HCT116 (cell line): Measurements from ENCODE around the gene RBX1. TPM values are rescaled to one million over a fixed set of nuclear protein-coding genes. Genes with fewer than 3 reads are reported as not detected.
A peak's percentile ranks its signal among the peaks of the same experiment; 100 is the strongest.

Experiments
- ATAC-seq: fragments of 200-7000 bp; cut with Tn5 transposase; 2 replicates; pipeline ENCODE4 v1.9.1; 2020; ENCODE audit warnings: mild to moderate bottlenecking, moderate library complexity
- BruUV-seq: library from RNA; stranded (reverse); fragments of 400-500 nt; replicated peaks from 2 replicates; lab custom pipeline; 2021; lab: Mats Ljungman, UMichigan
- CTCF ChIA-PET: fragments of 300-600 bp; sonication (Branson Sonifier 250); formaldehyde crosslinking; loops from one replicate; lab custom pipeline; 2021; ENCODE audit warnings: antibody characterized with exemption; lab: Charles Lee
- POLR2A ChIA-PET: fragments of 300-600, 350-600 bp; sonication (Branson Sonifier 250); formaldehyde crosslinking; loops from one replicate; lab custom pipeline; 2021; ENCODE audit warnings: antibody characterized with exemption; lab: Charles Lee
- RAD21 ChIA-PET, 2 experiments: fragments of 300-600 bp; sonication (Branson Sonifier 250); formaldehyde crosslinking; loops; one replicate each; lab custom pipeline; 2023; ENCODE audit warnings: low total read pairs in 2 of 2; ENCODE audit not compliant: uncharacterized antibody in 2 of 2, unreplicated experiment in 2 of 2, low non-redundant PET in 1 of 2; lab: Charles Lee
- DNase-seq: peaks from one replicate; pipeline ENCODE4 v3.0.0-alpha.2; 2010; ENCODE audit warnings: low read depth, low spot score
- H2AFZ ChIP-seq: fragments of 200-600 bp; shearing (Covaris generic), sonication (generic); 2 replicates; pipeline ENCODE4 v1.6.1; 2017; ENCODE audit warnings: low read depth, mixed run types, mixed read lengths, antibody characterized with exemption, low read length; ENCODE audit not compliant: poor library complexity, severe bottlenecking
- H3K27ac ChIP-seq: 2 replicates; pipeline ENCODE4 v1.5.1; 2012; ENCODE audit warnings: low read depth, low read length
- H3K27me3 ChIP-seq: fragments of 200-600 bp; sonication (generic); 2 replicates; pipeline ENCODE4 v1.6.1; 2016; ENCODE audit warnings: mixed run types, low read length, mixed read lengths; ENCODE audit not compliant: insufficient read depth
- H3K36me3 ChIP-seq, 2 experiments: fragments of 200-500 bp in 1 of 2; fragments of 200-600 bp in 1 of 2; sonication (Bioruptor generic) in 1 of 2; sonication (generic) in 1 of 2; 2 replicates each; pipeline versions ENCODE4 v1.5.1 to v1.6.1; 2014 to 2016; ENCODE audit warnings: low read length in 2 of 2, inconsistent platforms in 1 of 2, mixed read lengths in 1 of 2, mixed run types in 1 of 2; ENCODE audit not compliant: insufficient read depth in 2 of 2, control insufficient read depth in 1 of 2
- H3K4me1 ChIP-seq, 2 experiments: fragments of 200-600 bp in 1 of 2; sonication (generic) in 1 of 2; 2 replicates each; pipeline versions ENCODE4 v1.5.1 to v1.6.1; 2012 to 2017; ENCODE audit warnings: low read length in 2 of 2, inconsistent platforms in 1 of 2, mild to moderate bottlenecking in 1 of 2, mixed read lengths in 1 of 2, mixed run types in 1 of 2, moderate library complexity in 1 of 2; ENCODE audit not compliant: insufficient read depth in 2 of 2, control insufficient read depth in 1 of 2
- H3K4me2 ChIP-seq: fragments of 200-600 bp; sonication (generic); 2 replicates; pipeline ENCODE4 v1.6.1; 2017; ENCODE audit warnings: mixed run types, low read length, mixed read lengths
- H3K4me3 ChIP-seq, 2 experiments: fragments of 200-600 bp in 1 of 2; sonication (generic) in 1 of 2; replicated peaks in 1 of 2; 2 replicates each; pipeline ENCODE4 v1.5.1; 2011 to 2016; ENCODE audit warnings: low read length in 2 of 2, control low read depth in 1 of 2, low read depth in 1 of 2, mild to moderate bottlenecking in 1 of 2, mixed read lengths in 1 of 2, mixed run types in 1 of 2
- H3K79me2 ChIP-seq: fragments of 200-600 bp; sonication (generic); 2 replicates; pipeline ENCODE4 v1.6.1; 2017; ENCODE audit warnings: mild to moderate bottlenecking, mixed run types, low read length, moderate library complexity, mixed read lengths; ENCODE audit not compliant: insufficient read depth
- H3K9ac ChIP-seq: fragments of 200-600 bp; sonication (generic); 2 replicates; pipeline ENCODE4 v1.6.1; 2016; ENCODE audit warnings: low read length, mixed read lengths
- H3K9me2 ChIP-seq: fragments of 200-600 bp; sonication (generic), shearing (Covaris generic); 2 replicates; pipeline ENCODE4 v1.6.1; 2017; ENCODE audit warnings: mixed run types, mild to moderate bottlenecking, moderate library complexity; ENCODE audit not compliant: insufficient read depth
- H3K9me3 ChIP-seq, 2 experiments: fragments of 200-500 bp in 1 of 2; fragments of 200-600 bp in 1 of 2; sonication (Bioruptor generic) in 1 of 2; sonication (generic) in 1 of 2; 2 replicates each; pipeline ENCODE4 v1.6.1; 2014 to 2017; ENCODE audit warnings: low read length in 2 of 2, mixed read lengths in 2 of 2, inconsistent platforms in 1 of 2, low read depth in 1 of 2, mild to moderate bottlenecking in 1 of 2, mixed run types in 1 of 2, moderate library complexity in 1 of 2; ENCODE audit not compliant: control insufficient read depth in 1 of 2, insufficient read depth in 1 of 2
- H4K20me1 ChIP-seq: fragments of 200-600 bp; sonication (generic), shearing (Covaris generic); 2 replicates; pipeline ENCODE4 v1.6.1; 2017; ENCODE audit warnings: mixed run types, mild to moderate bottlenecking, moderate library complexity; ENCODE audit not compliant: insufficient read depth
- EZH2 ChIP-seq: fragments of 200-600 bp; sonication (generic); IDR thresholded peaks from 2 replicates; pipeline ENCODE4 v1.6.1; 2017; ENCODE audit warnings: antibody characterized with exemption, mixed run types
- RAD21 ChIP-seq: IDR thresholded peaks from 2 replicates; pipeline ENCODE4 v1.6.1; 2012; ENCODE audit warnings: low read depth, mild to moderate bottlenecking
- intact Hi-C: fragments of 100-400 bp; cut with micrococcal nuclease; formaldehyde crosslinking; loops from 2 replicates; pipeline ENCODE4 v1.10.0; 2022
- total RNA-seq: library from RNA; stranded (reverse); gene quantifications from one replicate; pipeline ENCODE4 v1.2.1, GENCODE V29; 2021; ENCODE audit not compliant: unreplicated experiment
- TF ChIP-seq, protein P1 (sequence below), 3 experiments: fragments of 200-600 bp in 1 of 3; sonication (generic) in 1 of 3; IDR thresholded peaks in 2 of 3; conservative IDR thresholded peaks in 1 of 3; 2 replicates each; pipeline ENCODE4 v1.5.1; 2012 to 2017; ENCODE audit warnings: low read depth in 2 of 3, low read length in 2 of 3, antibody characterized with exemption in 1 of 3, borderline replicate concordance in 1 of 3, control low read depth in 1 of 3, mild to moderate bottlenecking in 1 of 3, mixed read lengths in 1 of 3, mixed run types in 1 of 3, moderate library complexity in 1 of 3; ENCODE audit not compliant: insufficient read depth in 1 of 3

Gene RBX1
- total RNA-seq, 1 experiment from 2014 or later, result 51.2 TPM

- POLR2A ChIA-PET, result interaction anchor here (1.1 kb wide), 2 partner anchors 363 to 524 kb away, joined by 3 read pairs; partner anchors contain the start of genes RANGAP1 and TOB2
- Histone ChIP-seq H3K9me3 (no peaks in the 10 kb centered on the region), H3K79me2 (no peaks in the 10 kb centered on the region), H3K9me2 (no peaks in the 10 kb centered on the region), H2AFZ (no peak overlapping the region), H4K20me1 (no peaks in the 10 kb centered on the region), H3K27ac (no peak overlapping the region)
- peak; percentile 66 for ATAC-seq
- CTCF ChIA-PET, result interaction anchor here (0.5 to 2.1 kb wide), 35 partner anchors 8 to 624 kb away, joined by 3 to 17 read pairs (median 4); partner anchors contain the start of genes ACO2, EP300, PHF5A and RBX1
- peak; percentile 29 for DNase-seq
- RAD21 ChIA-PET, result interaction anchor here (0.6 to 2.1 kb wide), 12 partner anchors 10 to 610 kb away, joined by 3 to 13 read pairs (median 3); partner anchors contain the start of gene EP300 (in 1 of the 2)
- no peak for TF ChIP-seq EZH2
- TF ChIP-seq, protein P1, sequence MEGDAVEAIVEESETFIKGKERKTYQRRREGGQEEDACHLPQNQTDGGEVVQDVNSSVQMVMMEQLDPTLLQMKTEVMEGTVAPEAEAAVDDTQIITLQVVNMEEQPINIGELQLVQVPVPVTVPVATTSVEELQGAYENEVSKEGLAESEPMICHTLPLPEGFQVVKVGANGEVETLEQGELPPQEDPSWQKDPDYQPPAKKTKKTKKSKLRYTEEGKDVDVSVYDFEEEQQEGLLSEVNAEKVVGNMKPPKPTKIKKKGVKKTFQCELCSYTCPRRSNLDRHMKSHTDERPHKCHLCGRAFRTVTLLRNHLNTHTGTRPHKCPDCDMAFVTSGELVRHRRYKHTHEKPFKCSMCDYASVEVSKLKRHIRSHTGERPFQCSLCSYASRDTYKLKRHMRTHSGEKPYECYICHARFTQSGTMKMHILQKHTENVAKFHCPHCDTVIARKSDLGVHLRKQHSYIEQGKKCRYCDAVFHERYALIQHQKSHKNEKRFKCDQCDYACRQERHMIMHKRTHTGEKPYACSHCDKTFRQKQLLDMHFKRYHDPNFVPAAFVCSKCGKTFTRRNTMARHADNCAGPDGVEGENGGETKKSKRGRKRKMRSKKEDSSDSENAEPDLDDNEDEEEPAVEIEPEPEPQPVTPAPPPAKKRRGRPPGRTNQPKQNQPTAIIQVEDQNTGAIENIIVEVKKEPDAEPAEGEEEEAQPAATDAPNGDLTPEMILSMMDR (IDR thresholded peaks at IDR 0.05 in 2 of 3, conservative IDR thresholded peaks at IDR 0.05 in 1 of 3; ENCODE audit: borderline replicate concordance in 1 of 3, insufficient read depth in 1 of 3, low read depth in 2 of 3, low read length in 2 of 3), result peak; percentile 48 to 77 (median 49); a peak in 5 of 6 replicates
- TF ChIP-seq RAD21, result peak; percentile 80
- TF ChIP-seq, all 23 proteins: peak for 2
- Histone ChIP-seq H3K36me3 (peaks cover 14 to 16% of the 10 kb centered on the region in 2 experiments), H3K27me3 (no peaks in the 10 kb centered on the region), H3K4me1 (no peaks in the 10 kb centered on the region), H3K4me3 (no peak overlapping the region), H3K9ac (no peak overlapping the region), H3K4me2 (no peak overlapping the region)
- intact Hi-C loops, result loop anchor here (2.0 to 10.0 kb wide), 2 partner anchors 172 to 314 kb away; partner anchors contain the start of gene EP300
- BruUV-seq, result no TSS peak
Measured at GRCh38 chr22:40922484-40923303, 28.5 kb upstream of the RBX1 start.
